GM23338 (cell line): ENCODE measurements around the gene ADAMTSL2. TPM values are rescaled to one million over a fixed set of nuclear protein-coding genes. Genes with fewer than 3 reads are reported as not detected.

ENCODE experiments used
- ATAC-seq: fragments of 200-7000 bp; cut with Tn5 transposase; 3 replicates; pipeline ENCODE4 v1.9.1; 2020
- DNase-seq: peaks from one replicate; pipeline ENCODE4 v3.0.0-alpha.2; 2015; ENCODE audit warnings: low spot score
- H2AFZ ChIP-seq: fragments of 200-600 bp; sonication (generic); 2 replicates; pipeline ENCODE4 v1.8.0; 2016; ENCODE audit warnings: antibody characterized with exemption, mild to moderate bottlenecking, moderate library complexity
- H3F3A ChIP-seq: fragments of 200-600 bp; sonication (generic); replicated peaks from 2 replicates; pipeline ENCODE4 v1.8.0; 2017; ENCODE audit warnings: antibody characterized with exemption, mixed run types, low read depth
- H3K27ac ChIP-seq: fragments of 200-600 bp; sonication (generic); 2 replicates; pipeline ENCODE4 v1.6.1; 2016; ENCODE audit warnings: low read depth
- H3K27me3 ChIP-seq: fragments of 200-600 bp; sonication (generic); 2 replicates; pipeline ENCODE4 v1.8.0; 2016; ENCODE audit warnings: mild to moderate bottlenecking, mixed run types, moderate library complexity; ENCODE audit not compliant: insufficient read depth
- H3K36me3 ChIP-seq: fragments of 200-600 bp; sonication (generic); 2 replicates; pipeline ENCODE4 v1.8.0; 2016; ENCODE audit warnings: mild to moderate bottlenecking; ENCODE audit not compliant: insufficient read depth
- H3K4me1 ChIP-seq: fragments of 200-600 bp; sonication (generic); 2 replicates; pipeline ENCODE4 v1.8.0; 2016; ENCODE audit warnings: mild to moderate bottlenecking, moderate library complexity; ENCODE audit not compliant: insufficient read depth
- H3K4me2 ChIP-seq: fragments of 200-600 bp; sonication (generic); 2 replicates; pipeline ENCODE4 v1.7.1; 2017; ENCODE audit warnings: mixed run types
- H3K4me3 ChIP-seq: fragments of 200-600 bp; sonication (generic); 2 replicates; pipeline ENCODE4 v1.6.1; 2016; ENCODE audit warnings: mixed run types
- H3K79me2 ChIP-seq: fragments of 200-600 bp; sonication (generic); replicated peaks from 2 replicates; pipeline ENCODE4 v1.8.0; 2017; ENCODE audit warnings: mild to moderate bottlenecking; ENCODE audit not compliant: insufficient read depth
- H3K9me2 ChIP-seq: fragments of 200-600 bp; sonication (generic); 2 replicates; pipeline ENCODE4 v1.8.0; 2017; ENCODE audit not compliant: insufficient read depth
- H4K20me1 ChIP-seq: fragments of 200-600 bp; sonication (generic); replicated peaks from 2 replicates; pipeline ENCODE4 v1.8.0; 2017; ENCODE audit warnings: mild to moderate bottlenecking; ENCODE audit not compliant: insufficient read depth
- H3K27ac Mint-ChIP-seq: 2 replicates; pipeline ENCODE4 v1.8.0; 2020; ENCODE audit warnings: inconsistent platforms, mild to moderate bottlenecking, moderate library complexity, mixed read lengths
- H3K27me3 Mint-ChIP-seq: 3 replicates; pipeline ENCODE4 v1.8.0; 2022; ENCODE audit warnings: low read depth, mild to moderate bottlenecking, moderate library complexity, mixed read lengths, inconsistent platforms; ENCODE audit not compliant: insufficient read depth, poor library complexity
- H3K36me3 Mint-ChIP-seq: 3 replicates; pipeline ENCODE4 v1.8.0; 2021; ENCODE audit warnings: low read depth, mild to moderate bottlenecking, inconsistent platforms, moderate library complexity, mixed read lengths
- H3K4me1 Mint-ChIP-seq: 3 replicates; pipeline ENCODE4 v1.8.0; 2020; ENCODE audit warnings: mild to moderate bottlenecking, inconsistent platforms, mixed read lengths
- H3K4me3 Mint-ChIP-seq: 3 replicates; pipeline ENCODE4 v1.8.0; 2021; ENCODE audit warnings: moderate library complexity, mild to moderate bottlenecking, inconsistent platforms, mixed read lengths
- H3K9me3 Mint-ChIP-seq: 3 replicates; pipeline ENCODE4 v1.8.0; 2020; ENCODE audit warnings: moderate library complexity, mild to moderate bottlenecking, inconsistent platforms, mixed read lengths
- CREB1 ChIP-seq: fragments of 250-450 bp; sonication (Bioruptor Pico); IDR thresholded peaks from 2 replicates; pipeline ENCODE4 v1.5.0; 2020; ENCODE audit warnings: low read depth, mild to moderate bottlenecking, moderate library complexity
- CTCF ChIP-seq, 2 experiments: fragments of 200-600 bp in 1 of 2; sonication (generic) in 1 of 2; conservative IDR thresholded peaks; 2 replicates each; pipeline versions ENCODE4 v1.5.1 to v1.6.1; 2016 to 2017; ENCODE audit warnings: antibody characterized with exemption in 2 of 2, low read depth in 2 of 2, mild to moderate bottlenecking in 2 of 2, moderate library complexity in 1 of 2
- ETS1 ChIP-seq: IDR thresholded peaks from 2 replicates; pipeline ENCODE4 v1.6.1; 2016; ENCODE audit warnings: antibody characterized with exemption
- EZH2 ChIP-seq: fragments of 200-600 bp; sonication (generic); IDR thresholded peaks from one replicate; pipeline ENCODE4 v1.8.0; 2017; ENCODE audit warnings: antibody characterized with exemption, mild to moderate bottlenecking, low read depth; ENCODE audit not compliant: unreplicated experiment
- EZH2phosphoT487 ChIP-seq: fragments of 200-600 bp; sonication (generic); IDR thresholded peaks from one replicate; pipeline ENCODE4 v1.8.1; 2018; ENCODE audit warnings: antibody characterized with exemption; ENCODE audit not compliant: unreplicated experiment
- JUNB ChIP-seq: IDR thresholded peaks from one replicate; pipeline ENCODE4 v1.6.1; 2016; ENCODE audit warnings: antibody characterized with exemption; ENCODE audit not compliant: unreplicated experiment
- NANOG ChIP-seq: IDR thresholded peaks from 2 replicates; pipeline ENCODE4 v1.6.1; 2016; ENCODE audit warnings: antibody characterized with exemption, borderline replicate concordance
- POLR2AphosphoS5 ChIP-seq: IDR thresholded peaks from 2 replicates; pipeline ENCODE4 v1.6.1; 2016; ENCODE audit warnings: antibody characterized with exemption, low read depth
- REST ChIP-seq: IDR thresholded peaks from one replicate; pipeline ENCODE4 v1.6.1; 2018; ENCODE audit warnings: antibody characterized with exemption; ENCODE audit not compliant: unreplicated experiment
- STAT1 ChIP-seq: IDR thresholded peaks from one replicate; pipeline ENCODE4 v1.6.1; 2016; ENCODE audit warnings: antibody characterized with exemption; ENCODE audit not compliant: unreplicated experiment
- ZNF114 ChIP-seq: fragments of 250-450 bp; sonication (Bioruptor Pico); IDR thresholded peaks from 2 replicates; pipeline ENCODE4 v1.5.0; 2020; ENCODE audit warnings: mild to moderate bottlenecking, moderate library complexity
- ZNF331 ChIP-seq: fragments of 250-450 bp; sonication (Bioruptor Pico); IDR thresholded peaks from 2 replicates; pipeline ENCODE4 v1.5.0; 2020; ENCODE audit warnings: low read depth, mild to moderate bottlenecking, moderate library complexity
- ZNF462 ChIP-seq: fragments of 250-450 bp; sonication (Bioruptor Pico); IDR thresholded peaks from 2 replicates; pipeline ENCODE4 v1.5.0; 2020; ENCODE audit warnings: mild to moderate bottlenecking, moderate library complexity
- polyA plus RNA-seq: library from polyadenylated mRNA; unstranded; fragments of >200 nt; fragmentation: Nextera tagmentation; extraction: Ambion mirVana; gene quantifications from 2 replicates; pipeline ENCODE4 v1.2.1, GENCODE V29; 2016
- total RNA-seq: library from RNA; depleted of rRNA; stranded (reverse); fragments of >200 nt; shearing (Covaris generic); gene quantifications from 2 replicates; pipeline ENCODE4 v1.2.3, GENCODE V29; 2014

ADAMTSL2 gene
- total and polyA plus RNA-seq, 2 experiments from 2014 or later = 0.15 to 0.66 TPM

- H3K9me3 Mint-ChIP-seq = no peaks in the 10 kb centered on the region
These were observed 37.5 kb downstream of the ADAMTSL2 start for GRCh38 chr9:133571896-133572595.

More at GRCh38 chr9:133571896-133572595, 37.5 kb downstream of the ADAMTSL2 start:
- Histone ChIP-seq H3K4me1 (no peaks in the 10 kb centered on the region), H4K20me1 (no peaks in the 10 kb centered on the region), H3K4me3 (no peak overlapping the region), H3K4me2 (no peak overlapping the region), H3K36me3 (no peaks in the 10 kb centered on the region), H3K27me3 (no peaks in the 10 kb centered on the region), H2AFZ (no peak overlapping the region), H3K27ac (no peak overlapping the region), H3K79me2 (no peaks in the 10 kb centered on the region), H3F3A (no peaks in the 10 kb centered on the region), H3K9me2 (no peaks in the 10 kb centered on the region)
- peaks cover 16% of the 10 kb centered on the region for H3K4me1 Mint-ChIP-seq
- DNase-seq (no peak), ATAC-seq (no peak)
- no peaks in the 10 kb centered on the region; the same call in 2 of the 3 replicates for H3K36me3 Mint-ChIP-seq
- H3K4me3 Mint-ChIP-seq = no peak overlapping the region
- no peak overlapping the region for H3K27ac Mint-ChIP-seq
- TF ChIP-seq CREB1 (CRISPR knock-in tag) (no peak), POLR2AphosphoS5 (no peak), EZH2phosphoT487 (no peak), ZNF114 (CRISPR knock-in tag) (no peak), ZNF331 (CRISPR knock-in tag) (no peak), NANOG (no peak), EZH2 (no peak), STAT1 (no peak), JUNB (no peak), REST (no peak), ETS1 (no peak), CTCF (conservative IDR thresholded peaks at IDR 0.05; ENCODE audit: low read depth in 2 of 2) (no peak), ZNF462 (no peak)
- peaks cover 8% of the 10 kb centered on the region for H3K27me3 Mint-ChIP-seq
